H1 (cell line): ENCODE results near the gene USH1C. TPM values are rescaled to one million over a fixed set of nuclear protein-coding genes. Genes with fewer than 3 reads are reported as not detected.

ENCODE experiments used
- CTCF ChIA-PET: fragments of 300-600 bp; sonication (Branson Sonifier 250); formaldehyde crosslinking; loops from one replicate; lab custom pipeline; 2021; ENCODE audit not compliant: partially characterized antibody; lab: Charles Lee
- POLR2A ChIA-PET: fragments of 300-600 bp; sonication (Branson Sonifier 250); formaldehyde crosslinking; loops from one replicate; lab custom pipeline; 2021; ENCODE audit warnings: inconsistent platforms; ENCODE audit not compliant: partially characterized antibody; lab: Charles Lee
- DNase-seq, 2 experiments: peaks; one replicate each; pipeline versions ENCODE4 v3.0.0 to v3.0.0-alpha.2; 2010 to 2022; ENCODE audit warnings: low spot score in 2 of 2, low read depth in 1 of 2, mixed read lengths in 1 of 2
- FAIRE-seq: peaks from 2 replicates; lab custom pipeline; 2011; peaks lifted over from hg19 to GRCh38; lab: Jason Lieb, UNC
- H2AFZ ChIP-seq: 2 replicates; pipeline ENCODE4 v1.8.1; 2012; ENCODE audit warnings: low read length, inconsistent platforms
- H2AK5ac ChIP-seq: 2 replicates; pipeline ENCODE4 v1.6.1; 2013; ENCODE audit warnings: low read depth, low read length
- H2BK120ac ChIP-seq: replicated peaks from 2 replicates; pipeline ENCODE3; 2013; ENCODE audit warnings: low read depth, low read length, inconsistent platforms
- H2BK12ac ChIP-seq: 2 replicates; pipeline ENCODE4 v1.6.1; 2013; ENCODE audit warnings: low read depth, low read length
- H2BK15ac ChIP-seq: 2 replicates; pipeline ENCODE4 v1.6.1; 2013; ENCODE audit warnings: low read length
- H2BK20ac ChIP-seq: 2 replicates; pipeline ENCODE4 v1.6.1; 2013; ENCODE audit warnings: low read length
- H2BK5ac ChIP-seq: 2 replicates; pipeline ENCODE4 v1.6.1; 2013; ENCODE audit warnings: low read depth, low read length
- H3K14ac ChIP-seq: 2 replicates; pipeline ENCODE4 v1.6.1; 2013; ENCODE audit warnings: inconsistent platforms; ENCODE audit not compliant: insufficient read length
- H3K18ac ChIP-seq: 2 replicates; pipeline ENCODE4 v1.6.1; 2013; ENCODE audit warnings: low read length; ENCODE audit errors: extremely low read depth
- H3K23ac ChIP-seq: 2 replicates; pipeline ENCODE4 v1.6.1; 2013; ENCODE audit warnings: inconsistent platforms; ENCODE audit not compliant: insufficient read length
- H3K23me2 ChIP-seq: 2 replicates; pipeline ENCODE4 v1.6.1; 2013; ENCODE audit warnings: low read depth, low read length
- H3K27ac ChIP-seq: 2 replicates; pipeline ENCODE4 v1.6.1; 2011; ENCODE audit warnings: low read depth, low read length, inconsistent platforms
- H3K27me3 ChIP-seq, 4 experiments: replicated peaks in 1 of 4; 1 replicate in 1 of 4; 2 replicates in 3 of 4; pipeline versions ENCODE4 v1.6.1 to v1.8.1; 2011 to 2013; ENCODE audit warnings: low read length in 3 of 4, mild to moderate bottlenecking in 3 of 4, inconsistent platforms in 2 of 4, mixed read lengths in 2 of 4, moderate library complexity in 1 of 4; ENCODE audit not compliant: control insufficient read depth in 3 of 4, insufficient read depth in 3 of 4; ENCODE audit errors: extremely low read depth in 1 of 4
- H3K36me3 ChIP-seq, 4 experiments: 2 replicates each; pipeline versions ENCODE4 v1.6.1 to v1.8.1; 2011 to 2013; ENCODE audit warnings: mild to moderate bottlenecking in 4 of 4, low read length in 3 of 4, moderate library complexity in 2 of 4, control low read depth in 1 of 4, inconsistent platforms in 1 of 4; ENCODE audit not compliant: insufficient read depth in 4 of 4, control insufficient read depth in 2 of 4
- H3K4ac ChIP-seq: replicated peaks from 2 replicates; pipeline ENCODE3; 2013; ENCODE audit warnings: low read length, low read depth, mixed read lengths, inconsistent platforms; ENCODE audit not compliant: insufficient read length
- H3K4me1 ChIP-seq, 4 experiments: replicated peaks in 1 of 4; 1 replicate in 1 of 4; 2 replicates in 3 of 4; pipeline versions ENCODE4 v1.6.1 to v1.8.1; 2011 to 2013; ENCODE audit warnings: low read length in 3 of 4, inconsistent platforms in 2 of 4, mixed read lengths in 1 of 4; ENCODE audit not compliant: insufficient read depth in 4 of 4, control insufficient read depth in 3 of 4
- H3K4me2 ChIP-seq, 2 experiments: 2 replicates each; pipeline versions ENCODE4 v1.6.1 to v1.8.1; 2011 to 2013; ENCODE audit warnings: low read depth in 2 of 2, low read length in 2 of 2, control low read depth in 1 of 2, inconsistent platforms in 1 of 2, mild to moderate bottlenecking in 1 of 2; ENCODE audit not compliant: insufficient read depth in 1 of 2
- H3K4me3 ChIP-seq, 4 experiments: fragments of 200-600, 300-600 bp in 1 of 4; sonication (generic), shearing (Covaris generic), sonication (Bioruptor Twin) in 1 of 4; 2 replicates each; pipeline versions ENCODE4 v1.5.1 to v1.8.1; 2011 to 2016; ENCODE audit warnings: low read length in 4 of 4, low read depth in 3 of 4, control low read depth in 2 of 4, inconsistent platforms in 2 of 4, mild to moderate bottlenecking in 2 of 4, mixed read lengths in 1 of 4, moderate library complexity in 1 of 4; ENCODE audit not compliant: insufficient read depth in 2 of 4; ENCODE audit errors: extremely low read depth in 1 of 4
- H3K56ac ChIP-seq: replicated peaks from 2 replicates; pipeline ENCODE3; 2013; ENCODE audit warnings: low read depth, mild to moderate bottlenecking, mixed read lengths, low read length, inconsistent platforms; ENCODE audit not compliant: insufficient read length
- H3K79me1 ChIP-seq: 2 replicates; pipeline ENCODE4 v1.6.1; 2013; ENCODE audit warnings: low read depth, low read length, control low read depth
- H3K79me2 ChIP-seq, 2 experiments: 2 replicates each; pipeline versions ENCODE4 v1.6.1 to v1.8.1; 2012 to 2013; ENCODE audit warnings: low read length in 2 of 2, mild to moderate bottlenecking in 2 of 2, inconsistent platforms in 1 of 2; ENCODE audit not compliant: insufficient read depth in 2 of 2, control insufficient read depth in 1 of 2
- H3K9ac ChIP-seq, 4 experiments: replicated peaks in 1 of 4; 1 replicate in 1 of 4; 2 replicates in 3 of 4; pipeline versions ENCODE4 v1.6.1 to v1.8.1; 2011 to 2013; ENCODE audit warnings: low read depth in 3 of 4, low read length in 3 of 4, control low read depth in 2 of 4, mild to moderate bottlenecking in 2 of 4, moderate library complexity in 2 of 4, inconsistent platforms in 1 of 4; ENCODE audit errors: extremely low read depth in 1 of 4
- H3K9me3 ChIP-seq, 2 experiments: 2 replicates each; pipeline versions ENCODE4 v1.6.1 to v1.8.1; 2012 to 2013; ENCODE audit warnings: mild to moderate bottlenecking in 2 of 2, moderate library complexity in 2 of 2, control low read depth in 1 of 2, inconsistent platforms in 1 of 2, low read depth in 1 of 2, low read length in 1 of 2, mixed read lengths in 1 of 2; ENCODE audit not compliant: insufficient read depth in 2 of 2
- H4K20me1 ChIP-seq, 2 experiments: replicated peaks in 1 of 2; 2 replicates each; pipeline versions ENCODE3 to v1.8.1; 2011 to 2013; ENCODE audit warnings: inconsistent platforms in 2 of 2, low read length in 2 of 2, mild to moderate bottlenecking in 1 of 2; ENCODE audit not compliant: insufficient read depth in 2 of 2, control insufficient read depth in 1 of 2
- H4K5ac ChIP-seq: 2 replicates; pipeline ENCODE4 v1.6.1; 2013; ENCODE audit warnings: low read length, low read depth, mixed read lengths, inconsistent platforms; ENCODE audit not compliant: insufficient read length
- H4K8ac ChIP-seq: 2 replicates; pipeline ENCODE4 v1.8.0; 2013; ENCODE audit warnings: mild to moderate bottlenecking, moderate library complexity, low read length, inconsistent platforms; ENCODE audit not compliant: insufficient read depth; ENCODE audit errors: extremely low read depth
- H4K91ac ChIP-seq: replicated peaks from 2 replicates; pipeline ENCODE3; 2013; ENCODE audit warnings: low read length, mixed read lengths, inconsistent platforms; ENCODE audit not compliant: insufficient read length
- BCL11A ChIP-seq, 2 experiments: IDR thresholded peaks; one replicate each; pipeline ENCODE4 v1.6.1; 2011; ENCODE audit warnings: low read depth in 2 of 2, low read length in 2 of 2, mild to moderate bottlenecking in 2 of 2
- CHD1 ChIP-seq: IDR thresholded peaks from 2 replicates; pipeline ENCODE4 v1.6.1; 2012; ENCODE audit warnings: low read depth, low read length, improper control_type of control experiment
- CTCF ChIP-seq, 3 experiments: IDR thresholded peaks; 1 replicate in 2 of 3; 2 replicates in 1 of 3; pipeline versions ENCODE4 v1.5.1 to v1.6.1; 2011; ENCODE audit warnings: low read length in 3 of 3, mild to moderate bottlenecking in 3 of 3, inconsistent platforms in 2 of 3, low read depth in 1 of 3, moderate library complexity in 1 of 3; ENCODE audit not compliant: insufficient read depth in 1 of 3; ENCODE audit errors: control extremely low read depth in 1 of 3
- GTF2F1 ChIP-seq: IDR thresholded peaks from 2 replicates; pipeline ENCODE4 v1.6.1; 2012; ENCODE audit warnings: low read depth, low read length, improper control_type of control experiment, borderline replicate concordance
- RBBP5 ChIP-seq: IDR thresholded peaks from 2 replicates; pipeline ENCODE4 v1.7.1; 2012; ENCODE audit warnings: low read depth, mild to moderate bottlenecking, inconsistent platforms, low read length, moderate library complexity, borderline replicate concordance
- RFX5 ChIP-seq: IDR thresholded peaks from 2 replicates; pipeline ENCODE4 v1.6.1; 2011; ENCODE audit warnings: low read depth, low read length, improper control_type of control experiment, borderline replicate concordance
- SIX5 ChIP-seq: IDR thresholded peaks from 2 replicates; pipeline ENCODE4 v1.6.1; 2011; ENCODE audit warnings: mild to moderate bottlenecking, low read depth, low read length
- SRF ChIP-seq: IDR thresholded peaks from 2 replicates; pipeline ENCODE4 v1.6.1; 2011; ENCODE audit warnings: mild to moderate bottlenecking, low read depth, low read length, moderate library complexity
- TAF1 ChIP-seq: IDR thresholded peaks from 2 replicates; pipeline ENCODE4 v1.6.1; 2011; ENCODE audit warnings: mild to moderate bottlenecking, low read depth, low read length
- YY1 ChIP-seq: IDR thresholded peaks from 2 replicates; pipeline ENCODE4 v1.6.1; 2011; ENCODE audit warnings: low read depth, mild to moderate bottlenecking, low read length
- WGBS, 2 experiments: shearing (Covaris generic) in 1 of 2; methylation state at CpG; one replicate each; pipeline versions ENCODE4 v1.1.6 to v1.1.7; 2013 to 2015; ENCODE audit warnings: low lambda C conversion rate in 2 of 2, mixed read lengths in 2 of 2, inconsistent platforms in 1 of 2, low coverage in 1 of 2, missing lambda C conversion rate in 1 of 2; ENCODE audit not compliant: insufficient replicate concordance in 2 of 2, insufficient coverage in 1 of 2, insufficient read length in 1 of 2; ENCODE audit errors: extremely low coverage in 1 of 2, missing lambda C conversion rate in 1 of 2; 5-methylcytosine and 5-hydroxymethylcytosine counted together
- polyA plus RNA-seq, 7 experiments: library from polyadenylated mRNA; depleted of rRNA in 3 of 7; stranded (reverse) in 5 of 7; unstranded in 2 of 7; fragments of >200 nt in 5 of 7; fragments of 200-250 nt in 2 of 7; gene quantifications; 1 replicate in 5 of 7; 2 replicates in 1 of 7; 4 replicates in 1 of 7; pipeline versions ENCODE4 v1.2.1 to v1.2.3, GENCODE V29; 2011 to 2013; ENCODE audit warnings: missing spikeins in 2 of 7, mixed read lengths in 2 of 7
- total RNA-seq: library from RNA; stranded (reverse); fragmentation: NEBNext Ultra II Directional; extraction: Animal tissue kit (Norgen Biotek cat#: 25700); gene quantifications from 2 replicates; pipeline ENCODE4 v1.2.1, GENCODE V29; 2021

Gene USH1C
- total and polyA plus RNA-seq, 2 of the 8 experiments (the other 6 are each of a cell fraction or from before 2014, with no cell fraction given) = 1.3 to 1.6 TPM

- Histone ChIP-seq H4K8ac (no peak overlapping the region), H4K91ac (no peak overlapping the region), H3K23ac (no peak overlapping the region), H3K4ac (no peak overlapping the region), H3K14ac (no peak overlapping the region), H3K4me3 (no peak overlapping the region), H3K79me2 (no peaks in the 10 kb centered on the region), H4K20me1 (no peaks in the 10 kb centered on the region), H2BK20ac (no peak overlapping the region), H3K9ac (no peak overlapping the region), H2AFZ (no peak overlapping the region), H3K23me2 (no peaks in the 10 kb centered on the region), H2BK5ac (no peak overlapping the region), H2BK15ac (no peak overlapping the region), H3K27ac (no peak overlapping the region), H3K36me3 (no peaks in the 10 kb centered on the region), H3K27me3 (no peaks in the 10 kb centered on the region), H3K79me1 (no peaks in the 10 kb centered on the region), H3K9me3 (no peaks in the 10 kb centered on the region), H4K5ac (no peak overlapping the region), H3K4me2 (no peak overlapping the region), H2BK120ac (no peak overlapping the region), H2AK5ac (no peak overlapping the region), H3K56ac (no peak overlapping the region), H3K4me1 (peaks cover 0 to 6% (median 3%) of the 10 kb centered on the region in 4 experiments; a peak in 6 of 7 replicates), H3K18ac (no peak overlapping the region), H2BK12ac (no peak overlapping the region)
- ChIA-PET CTCF (interaction anchor here (1.1 to 44.8 kb wide), 6 partner anchors 0 to 231 kb away, joined by 3 to 1414 read pairs (median 249); partner anchors contain the start of gene KCNJ11), POLR2A (no interaction called here)
- WGBS, 2 experiments = 88% methylated on average over 12 of the region's 17 CpGs; no CpG with 5 or more reads in 1 of the 2 experiments
- TF ChIP-seq BCL11A (IDR thresholded peaks at IDR 0.05; ENCODE audit: low read depth in 2 of 2, low read length in 2 of 2) (no peak), RFX5 (no peak), SRF (no peak), SIX5 (no peak), RBBP5 (no peak), TAF1 (no peak), CHD1 (no peak), CTCF (IDR thresholded peaks at IDR 0.05; ENCODE audit: control extremely low read depth in 1 of 3, insufficient read depth in 1 of 3, low read depth in 1 of 3, low read length in 3 of 3) (no peak), YY1 (no peak), GTF2F1 (no peak)
- FAIRE-seq = no peak
- DNase-seq = no peak
These were observed 21.6 kb downstream of the USH1C start for GRCh38 chr11:17522655-17523054.
